GM12878 (cell line): ENCODE measurements around the gene OSM. TPM values are rescaled to one million over a fixed set of nuclear protein-coding genes. Genes with fewer than 3 reads are reported as not detected.

Experiments used
- ATAC-seq: fragments of 200-7000 bp; cut with Tn5 transposase; 3 replicates; pipeline ENCODE4 v1.9.1; 2020; ENCODE audit warnings: mild to moderate bottlenecking, moderate library complexity
- BruUV-seq: library from RNA; stranded (reverse); fragments of 400-500 nt; replicated peaks from 2 replicates; lab custom pipeline; 2021; lab: Mats Ljungman, UMichigan
- CTCF ChIA-PET: fragments of 300-600 bp; sonication (Branson Sonifier 250); formaldehyde crosslinking; extraction: SDS; loops from one replicate; lab custom pipeline; 2021; ENCODE audit warnings: inconsistent platforms; lab: Yijun Ruan, JAX
- POLR2A ChIA-PET: fragments of 350-600 bp; formaldehyde crosslinking; extraction: SDS; loops from one replicate; lab custom pipeline; 2021; ENCODE audit warnings: inconsistent platforms; lab: Charles Lee
- RAD21 ChIA-PET: fragments of 300-600 bp; sonication (Branson Sonifier 250); formaldehyde crosslinking; loops from one replicate; lab custom pipeline; 2023; ENCODE audit warnings: antibody characterized with exemption; ENCODE audit not compliant: unreplicated experiment; lab: Charles Lee
- SMC1A ChIA-PET: fragments of 300-600 bp; sonication (Branson Sonifier 250); formaldehyde crosslinking; loops from one replicate; lab custom pipeline; 2023; ENCODE audit not compliant: unreplicated experiment, uncharacterized antibody; lab: Charles Lee
- DNase-seq: peaks from one replicate; pipeline ENCODE4 v3.0.0-alpha.2; 2011; ENCODE audit warnings: low read depth, low spot score
- FAIRE-seq: peaks from 3 replicates; lab custom pipeline; 2011; peaks lifted over from hg19 to GRCh38; lab: Jason Lieb, UNC
- H2AFZ ChIP-seq: 2 replicates; pipeline ENCODE4 v1.6.0; 2011; ENCODE audit warnings: low read depth, low read length, control low read depth; ENCODE audit not compliant: control insufficient read depth
- H3K27ac ChIP-seq: 2 replicates; pipeline ENCODE4 v1.5.1; 2011; ENCODE audit warnings: control low read depth; ENCODE audit not compliant: control insufficient read depth, insufficient read depth
- H3K27me3 ChIP-seq, 2 experiments: replicated peaks in 1 of 2; 2 replicates each; pipeline versions ENCODE4 v1.6.0 to v1.6.1; 2011; ENCODE audit warnings: low read length in 1 of 2; ENCODE audit not compliant: control insufficient read depth in 2 of 2, insufficient read depth in 2 of 2
- H3K36me3 ChIP-seq, 2 experiments: 2 replicates each; pipeline ENCODE4 v1.5.1; 2011; ENCODE audit warnings: low read length in 1 of 2; ENCODE audit not compliant: control insufficient read depth in 2 of 2, insufficient read depth in 2 of 2
- H3K4me1 ChIP-seq: 2 replicates; pipeline ENCODE4 v1.6.1; 2011; ENCODE audit warnings: mild to moderate bottlenecking, low read length, moderate library complexity, mixed read lengths; ENCODE audit not compliant: control insufficient read depth, insufficient read depth
- H3K4me2 ChIP-seq: 2 replicates; pipeline ENCODE4 v1.6.0; 2011; ENCODE audit warnings: control low read depth; ENCODE audit not compliant: control insufficient read depth, insufficient read depth
- H3K4me3 ChIP-seq: fragments of 200-600 bp; sonication (generic); 2 replicates; pipeline ENCODE4 v1.5.1; 2016
- H3K79me2 ChIP-seq: 2 replicates; pipeline ENCODE4 v1.6.0; 2011; ENCODE audit warnings: low read length; ENCODE audit not compliant: control insufficient read depth, insufficient read depth
- H3K9ac ChIP-seq: 2 replicates; pipeline ENCODE4 v1.8.0; 2011; ENCODE audit warnings: low read length, control low read depth, mixed read lengths; ENCODE audit not compliant: control insufficient read depth, insufficient read depth
- H3K9me3 ChIP-seq: replicated peaks from 3 replicates; pipeline ENCODE4 v1.5.1; 2011; ENCODE audit warnings: mild to moderate bottlenecking, low read length; ENCODE audit not compliant: control insufficient read depth, insufficient read depth
- H4K20me1 ChIP-seq: 2 replicates; pipeline ENCODE4 v1.6.0; 2011; ENCODE audit not compliant: control insufficient read depth, insufficient read depth
- ASH2L ChIP-seq: fragments of 300-600, 200-600 bp; sonication (generic); IDR thresholded peaks from 2 replicates; pipeline ENCODE4 v1.6.1; 2017; ENCODE audit warnings: low read depth, mild to moderate bottlenecking, borderline replicate concordance
- CBX5 ChIP-seq: sonication (generic); IDR thresholded peaks from 2 replicates; pipeline ENCODE4 v1.6.1; 2016; ENCODE audit warnings: low read depth, moderate library complexity, mild to moderate bottlenecking, inconsistent platforms
- HSF1 ChIP-seq: fragments of 150-350 bp; IDR thresholded peaks from 2 replicates; pipeline ENCODE4 v1.6.1; 2014; ENCODE audit warnings: mild to moderate bottlenecking, low read depth, low read length
- JUNB ChIP-seq: IDR thresholded peaks from 2 replicates; pipeline ENCODE4 v1.6.1; 2016; ENCODE audit warnings: antibody characterized with exemption, mild to moderate bottlenecking
- MYB ChIP-seq: fragments of 150-350 bp; IDR thresholded peaks from 2 replicates; pipeline ENCODE4 v1.6.1; 2014; ENCODE audit warnings: mild to moderate bottlenecking, low read depth, low read length, borderline replicate concordance
- NR2C2 ChIP-seq: IDR thresholded peaks from 2 replicates; pipeline ENCODE4 v1.6.1; 2011; ENCODE audit warnings: borderline replicate concordance, low read depth; ENCODE audit not compliant: control insufficient read depth, insufficient read length
- PAX8 ChIP-seq: fragments of 450-650 bp; IDR thresholded peaks from 2 replicates; pipeline ENCODE4 v1.6.1; 2017; ENCODE audit warnings: mild to moderate bottlenecking, moderate library complexity
- TCF7 ChIP-seq: IDR thresholded peaks from 2 replicates; pipeline ENCODE4 v1.6.1; 2014; ENCODE audit warnings: antibody characterized with exemption, borderline replicate concordance
- USF2 ChIP-seq: IDR thresholded peaks from 2 replicates; pipeline ENCODE4 v1.6.1; 2011; ENCODE audit warnings: low read depth, low read length, improper control_type of control experiment, borderline replicate concordance
- WRNIP1 ChIP-seq: IDR thresholded peaks from 2 replicates; pipeline ENCODE4 v1.6.1; 2011; ENCODE audit warnings: low read depth, low read length, improper control_type of control experiment, borderline replicate concordance
- YBX1 ChIP-seq: fragments of 450-650 bp; IDR thresholded peaks from 2 replicates; pipeline ENCODE4 v1.6.1; 2016; ENCODE audit warnings: antibody characterized with exemption
- WGBS: methylation state at CpG from one replicate; pipeline ENCODE4 v1.1.6; 2016; ENCODE audit warnings: low lambda C conversion rate; ENCODE audit not compliant: insufficient replicate concordance, insufficient coverage; ENCODE audit errors: missing lambda C conversion rate; 5-methylcytosine and 5-hydroxymethylcytosine counted together
- in situ Hi-C: fragments of 300-500 bp; cut with MboI; formaldehyde crosslinking; loops from 9 replicates; pipeline ENCODE4 v1.14.3; 2018; ENCODE audit warnings: mixed read lengths
- intact Hi-C: fragments of 100-400 bp; cut with micrococcal nuclease; formaldehyde crosslinking; loops from one replicate; pipeline ENCODE4 v1.14.2; 2022; ENCODE audit not compliant: unreplicated experiment
- polyA plus RNA-seq, 11 experiments: library from polyadenylated mRNA; depleted of rRNA in 4 of 11; unstranded in 6 of 11; stranded (reverse) in 5 of 11; fragments of >200 nt; fragmentation: Nextera tagmentation in 4 of 11; fragmentation: Illumina TruSeq in 1 of 11; extraction: Ambion mirVana in 4 of 11; extraction: Trizol in 1 of 11; gene quantifications; 1 replicate in 1 of 11; 2 replicates in 10 of 11; pipeline versions ENCODE4 v1.2.1 to v1.2.3, GENCODE V29; 2011 to 2016; ENCODE audit warnings: inconsistent platforms in 2 of 11, missing spikeins in 2 of 11, low read depth in 1 of 11
- total RNA-seq, 4 experiments: library from RNA; depleted of rRNA in 3 of 4; stranded (reverse); fragments of >200 nt in 3 of 4; fragmentation: Illumina TruSeq in 1 of 4; extraction: Trizol in 1 of 4; gene quantifications; 2 replicates each; pipeline versions ENCODE4 v1.2.1 to v1.2.3, GENCODE V29; 2013 to 2021

Gene OSM
- total and polyA plus RNA-seq, 10 of the 15 experiments (the other 5 are each of a cell fraction or from before 2014, with no cell fraction given), result 0.06 to 1.4 (median 0.59) TPM

GRCh38 chr22:30262917-30263741 is 3.5 kb downstream of the OSM start (continued):
- no peak for TF ChIP-seq USF2

GRCh38 chr22:30262112-30262511 is 4.5 kb downstream of the OSM start:
- TF ChIP-seq JUNB, result no peak
- no peak for TF ChIP-seq PAX8
- TF ChIP-seq CBX5, result no peak
- TF ChIP-seq NR2C2, result no peak
- TF ChIP-seq HSF1, result no peak
- TF ChIP-seq ASH2L, result no peak
- no peak for TF ChIP-seq YBX1
- no peak for TF ChIP-seq TCF7
- no peak for TF ChIP-seq WRNIP1
- TF ChIP-seq MYB, result no peak
- Histone ChIP-seq H3K4me3 (no peak overlapping the region), H3K79me2 (peaks cover 10% of the 10 kb centered on the region), H3K27ac (no peak overlapping the region), H2AFZ (no peak overlapping the region), H4K20me1 (no peaks in the 10 kb centered on the region), H3K4me2 (no peak overlapping the region), H3K27me3 (no peaks in the 10 kb centered on the region), H3K9ac (no peak overlapping the region), H3K9me3 (no peaks in the 10 kb centered on the region), H3K36me3 (no peaks in the 10 kb centered on the region), H3K4me1 (peaks cover 11% of the 10 kb centered on the region)
- intact Hi-C loops (loop anchor here (2.0 kb wide), 1 partner anchor 125 kb away; the partner anchor contains the start of gene RNF215), in situ Hi-C loops (loop anchor here (5.0 kb wide), 1 partner anchor 155 kb away; no protein-coding TSS in a partner anchor)
- CTCF ChIA-PET, result interaction anchor here (1.0 to 3.1 kb wide), 7 partner anchors 22 to 156 kb away, joined by 3 to 21 read pairs (median 4); no protein-coding TSS in a partner anchor
- no peak for ATAC-seq
- RAD21 ChIA-PET, result interaction anchor here (3.1 to 4.0 kb wide), 2 partner anchors 26 to 125 kb away, joined by 9 to 31 read pairs; partner anchors contain the start of genes CASTOR1 and RNF215
- 82% methylated on average over 4 of the region's 4 CpGs for WGBS
- no TSS peak for BruUV-seq
- POLR2A ChIA-PET, result no interaction called here
- FAIRE-seq, result no peak
- no peak for DNase-seq
- SMC1A ChIA-PET, result no interaction called here
